ENCODE measurements around the gene ALK. TPM values are rescaled to one million over a fixed set of nuclear protein-coding genes. Genes with fewer than 3 reads are reported as not detected.
A peak's percentile ranks its signal among the peaks of the same experiment; 100 is the strongest.

Gene ALK
- polyA plus RNA-seq, 3 donors, result not detected

GRCh38 chr2:29311458-29311857 is 609.9 kb downstream of the ALK start:
- Histone ChIP-seq H3K36me3 (replicated peaks in 1 of 2; ENCODE audit: control insufficient read depth in 1 of 2, insufficient read depth in 2 of 2, low read length in 2 of 2) (no peaks in the 10 kb centered on the region), H3K4me2 (replicated peaks; ENCODE audit: extremely low read depth, low read length, poor library complexity, severe bottlenecking) (no peak overlapping the region), H3K79me2 (ENCODE audit: insufficient read depth, low read length) (no peaks in the 10 kb centered on the region), H3K27me3 (ENCODE audit: control insufficient read depth in 2 of 2, insufficient read depth in 2 of 2, low read length in 2 of 2) (peaks cover 4 to 8% of the 10 kb centered on the region in 2 donors), H3K27ac (ENCODE audit: low read depth in 1 of 2, low read length in 2 of 2) (no peak overlapping the region), H2AFZ (ENCODE audit: insufficient read depth, low read depth, low read length, poor library complexity, severe bottlenecking) (no peak overlapping the region), H4K20me1 (ENCODE audit: insufficient read depth, low read length) (no peaks in the 10 kb centered on the region), H3K4me1 (ENCODE audit: control insufficient read depth in 1 of 2, insufficient read depth in 2 of 2, low read length in 2 of 2) (peaks cover 27 to 33% of the 10 kb centered on the region in 2 donors), H3K9ac (ENCODE audit: insufficient read depth, low read length, poor library complexity, severe bottlenecking) (no peak overlapping the region), H3K4me3 (replicated peaks in 1 of 3; ENCODE audit: low read depth in 2 of 3, low read length in 3 of 3) (no peak overlapping the region), H3K9me3 (replicated peaks in 1 of 2; ENCODE audit: control insufficient read depth in 1 of 2, insufficient read depth in 1 of 2, low read length in 2 of 2) (no peaks in the 10 kb centered on the region)
- intact Hi-C loops (cut with micrococcal nuclease), result no loop called here
- H3K27me3 Mint-ChIP-seq (ENCODE audit: low read depth in 3 of 3), result peaks cover 16 to 27% (median 23%) of the 10 kb centered on the region in 3 donors
- no peaks in the 10 kb centered on the region for H3K36me3 Mint-ChIP-seq
- no peak overlapping the region for H3K27ac Mint-ChIP-seq
- H3K9me3 Mint-ChIP-seq, result no peaks in the 10 kb centered on the region
- H3K4me3 Mint-ChIP-seq, result peak overlapping the region in 1 of 2 donors; percentile 21
- 67% methylated on average over 4 of the region's 5 CpGs for WGBS (ENCODE audit: insufficient coverage)
- DNase-seq, result no peak
- peaks cover 43% of the 10 kb centered on the region for H3K4me1 Mint-ChIP-seq
- TF ChIP-seq CTCF (IDR thresholded peaks at IDR 0.05), result no peak

GRCh38 chr2:29310650-29311348 is 610.6 kb downstream of the ALK start:
- no peak overlapping the region for H2AFZ ChIP-seq (ENCODE audit: insufficient read depth, low read depth, low read length, poor library complexity, severe bottlenecking)
- DNase-seq, result no peak
- no peak overlapping the region for H3K4me2 ChIP-seq (replicated peaks; ENCODE audit: extremely low read depth, low read length, poor library complexity, severe bottlenecking)
- Mint-ChIP-seq H3K4me1 (peaks cover 37% of the 10 kb centered on the region), H3K27me3 (ENCODE audit: low read depth in 3 of 3) (peaks cover 16 to 27% (median 24%) of the 10 kb centered on the region in 3 donors), H3K36me3 (no peaks in the 10 kb centered on the region), H3K27ac (no peak overlapping the region), H3K9me3 (no peaks in the 10 kb centered on the region), H3K4me3 (peak overlapping the region in 1 of 2 donors; percentile 21)
- no peaks in the 10 kb centered on the region for H3K36me3 ChIP-seq (replicated peaks in 1 of 2; ENCODE audit: control insufficient read depth in 1 of 2, insufficient read depth in 2 of 2, low read length in 2 of 2)
- intact Hi-C loops (cut with micrococcal nuclease), result no loop called here
- no peak overlapping the region for H3K9ac ChIP-seq (ENCODE audit: insufficient read depth, low read length, poor library complexity, severe bottlenecking)
- no peaks in the 10 kb centered on the region for H4K20me1 ChIP-seq (ENCODE audit: insufficient read depth, low read length)
- no peak overlapping the region for H3K4me3 ChIP-seq (replicated peaks in 1 of 3; ENCODE audit: low read depth in 2 of 3, low read length in 3 of 3)
- peaks cover 20 to 26% of the 10 kb centered on the region in 2 donors for H3K4me1 ChIP-seq (ENCODE audit: control insufficient read depth in 1 of 2, insufficient read depth in 2 of 2, low read length in 2 of 2)
- 78% methylated on average over 8 of the region's 10 CpGs for WGBS (ENCODE audit: insufficient coverage)
- H3K27me3 ChIP-seq (ENCODE audit: control insufficient read depth in 2 of 2, insufficient read depth in 2 of 2, low read length in 2 of 2), result peaks cover 4 to 8% of the 10 kb centered on the region in 2 donors
- no peaks in the 10 kb centered on the region for H3K9me3 ChIP-seq (replicated peaks in 1 of 2; ENCODE audit: control insufficient read depth in 1 of 2, insufficient read depth in 1 of 2, low read length in 2 of 2)
- TF ChIP-seq CTCF (IDR thresholded peaks at IDR 0.05), result no peak
- no peaks in the 10 kb centered on the region for H3K79me2 ChIP-seq (ENCODE audit: insufficient read depth, low read length)
- no peak overlapping the region for H3K27ac ChIP-seq (ENCODE audit: low read depth in 1 of 2, low read length in 2 of 2)

Measured in CD14-positive monocyte (primary cell).